COR-L47 (cell line): ENCODE results near the gene SCAF8.
A peak's percentile ranks its signal among the peaks of the same experiment; 100 is the strongest.

ENCODE experiments used
- DNase-seq: peaks from one replicate; lab custom pipeline; 2025; lab: John Stamatoyannopoulos, UW

The SCAF8 gene

DNA sequence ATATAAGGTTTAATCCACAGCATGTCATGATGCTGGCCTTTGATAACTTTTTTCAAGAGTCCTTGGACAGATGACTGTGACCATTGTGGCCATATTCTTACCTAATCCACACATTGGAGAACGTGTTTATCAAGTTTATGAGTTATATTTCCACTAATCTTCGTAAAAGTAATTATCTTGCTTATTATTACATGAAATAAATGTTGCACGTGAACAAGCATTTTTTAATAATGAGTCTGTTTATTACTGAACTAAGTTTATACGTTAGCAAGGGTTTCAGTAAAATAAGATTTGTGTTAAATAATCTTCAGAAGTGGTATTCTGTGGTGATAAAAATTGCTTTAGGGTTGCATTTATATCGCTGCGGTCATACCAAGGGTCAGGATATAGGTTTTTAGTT, 107.1 kb downstream of the SCAF8 start:
- DNase-seq, result no peak

DNA sequence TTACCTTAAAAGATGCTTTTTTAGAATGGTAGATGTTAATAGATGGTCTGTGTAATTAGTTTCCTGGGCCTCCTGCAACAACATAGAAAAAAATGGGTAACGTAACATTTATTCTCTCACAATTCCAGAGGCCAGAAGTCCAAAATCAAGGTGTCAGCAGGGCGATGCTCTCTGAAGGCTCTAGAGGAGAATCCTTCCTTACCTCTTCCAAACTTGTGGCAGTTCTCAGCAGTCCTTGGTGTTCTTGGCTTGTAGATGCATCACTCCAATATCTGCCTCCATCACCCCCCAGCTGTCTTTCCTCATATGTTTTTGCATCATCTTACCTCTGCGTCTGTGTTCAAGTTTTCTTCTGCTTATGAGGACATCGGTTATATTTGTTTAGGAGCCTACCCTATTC, 107.9 kb downstream of the SCAF8 start:
- no peak for DNase-seq

DNA sequence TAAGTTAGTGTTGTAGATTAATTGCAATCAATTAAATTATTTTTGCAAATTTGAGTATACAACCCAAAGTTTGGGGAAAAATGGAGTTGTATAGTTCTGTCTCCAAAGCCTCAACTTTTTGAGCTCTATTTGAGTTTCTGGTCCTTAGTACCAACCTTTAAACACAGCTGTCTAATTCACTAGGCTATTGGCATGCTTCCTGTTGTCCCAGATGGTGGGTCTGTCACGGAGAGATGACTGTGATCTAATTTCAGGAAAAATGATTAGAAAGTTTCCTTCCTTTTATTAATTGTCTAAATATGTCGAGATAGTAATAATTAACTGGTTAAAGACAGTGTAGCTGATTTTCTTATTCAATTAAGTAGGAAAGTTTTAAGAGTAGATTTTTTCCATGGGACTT, 109.6 kb downstream of the SCAF8 start:
- no peak for DNase-seq

DNA sequence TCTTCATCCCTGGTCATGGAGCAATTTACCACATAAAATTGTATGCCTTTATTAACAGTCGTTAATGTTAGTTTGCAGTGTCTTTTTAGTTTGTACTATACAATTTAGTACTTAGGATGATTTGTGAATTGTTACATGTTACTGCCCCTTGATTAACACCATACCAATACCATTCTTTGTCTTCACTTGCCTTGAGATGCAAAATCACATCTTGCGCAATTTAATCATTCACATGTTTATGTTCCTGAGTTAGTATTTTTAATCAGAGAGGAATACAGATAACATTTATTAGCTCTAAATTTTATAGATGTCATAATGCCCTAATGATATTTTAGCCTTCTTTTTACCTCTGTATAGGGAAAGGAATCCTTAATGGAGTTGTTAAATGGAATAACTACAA, 114.1 kb downstream of the SCAF8 start:
- no peak for DNase-seq

DNA sequence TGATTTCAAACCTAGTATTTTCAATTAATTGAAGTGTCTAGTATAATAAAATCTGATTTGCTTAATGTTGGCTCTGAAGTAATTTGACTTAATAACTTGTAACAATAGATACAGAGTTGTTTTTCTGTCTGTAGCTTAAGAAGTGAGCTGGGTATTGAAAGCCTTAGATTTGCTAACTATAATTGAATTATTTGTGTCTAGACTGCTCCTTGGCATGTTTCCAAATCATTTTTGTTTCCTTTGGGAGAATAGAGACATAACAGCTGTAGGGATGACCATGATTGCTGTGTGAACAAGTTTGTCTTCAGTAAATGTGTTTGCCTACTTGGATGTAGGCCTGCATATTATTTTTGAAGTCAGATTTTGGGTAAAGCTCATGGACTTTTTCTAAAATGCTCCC, 115.4 kb downstream of the SCAF8 start:
- peak; percentile 59 for DNase-seq

DNA sequence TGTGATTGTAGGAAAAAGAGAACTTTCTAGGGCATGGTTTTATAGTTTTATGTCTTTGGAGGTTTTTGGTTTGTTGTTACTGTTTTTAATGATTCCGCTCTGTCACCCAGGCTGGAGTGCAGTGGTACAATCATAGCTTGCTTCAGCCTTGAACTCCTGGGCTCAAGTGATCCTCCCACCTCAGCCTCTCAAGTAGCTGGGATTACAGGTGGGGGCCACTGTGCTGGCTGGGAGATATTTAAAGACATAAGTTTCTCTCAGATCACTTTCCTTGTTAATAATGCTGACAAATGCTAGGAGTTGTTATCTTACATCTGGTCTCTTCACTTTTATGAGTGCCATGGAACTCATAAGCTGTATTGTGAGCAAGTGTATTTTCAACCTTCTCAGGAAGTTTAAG, 116.3 kb downstream of the SCAF8 start:
- no peak for DNase-seq

DNA sequence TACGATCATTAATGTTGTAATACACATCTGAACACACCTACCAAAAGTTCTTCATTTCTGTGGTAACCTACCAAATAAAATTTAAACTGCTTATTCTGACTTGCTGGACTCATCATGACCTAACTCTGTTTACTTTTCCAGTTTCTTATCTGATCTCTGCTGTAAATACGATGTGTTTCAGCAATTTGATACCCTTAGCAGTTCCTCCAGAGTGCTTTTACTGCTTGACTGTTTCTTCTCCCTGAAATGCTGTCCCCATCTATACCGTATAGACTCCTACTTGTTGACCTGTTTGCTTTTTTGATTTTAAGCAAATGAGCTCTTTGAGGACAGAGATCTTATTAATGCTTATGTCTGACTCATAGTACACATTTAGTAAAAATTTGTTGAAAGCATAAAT, 119.5 kb downstream of the SCAF8 start:
- no peak for DNase-seq

DNA sequence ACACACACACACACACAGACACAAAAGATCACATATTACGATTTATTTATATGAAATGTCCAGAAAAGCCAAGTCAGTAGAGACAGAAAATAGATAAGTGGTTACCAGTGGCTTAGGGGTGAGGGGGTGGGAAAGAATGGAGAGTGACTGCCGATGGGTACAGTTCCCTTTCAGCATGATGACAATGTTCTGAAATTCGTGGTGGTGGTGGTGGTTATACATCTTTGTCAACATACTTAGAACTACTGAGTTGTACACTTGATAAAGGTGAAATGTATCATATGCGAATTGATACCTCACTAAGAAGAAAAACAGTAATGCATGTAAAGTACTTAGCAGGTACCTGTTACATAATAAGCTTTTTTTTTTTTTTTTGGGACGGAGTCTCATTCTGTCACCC, 124.3 kb downstream of the SCAF8 start:
- DNase-seq, result no peak

DNA sequence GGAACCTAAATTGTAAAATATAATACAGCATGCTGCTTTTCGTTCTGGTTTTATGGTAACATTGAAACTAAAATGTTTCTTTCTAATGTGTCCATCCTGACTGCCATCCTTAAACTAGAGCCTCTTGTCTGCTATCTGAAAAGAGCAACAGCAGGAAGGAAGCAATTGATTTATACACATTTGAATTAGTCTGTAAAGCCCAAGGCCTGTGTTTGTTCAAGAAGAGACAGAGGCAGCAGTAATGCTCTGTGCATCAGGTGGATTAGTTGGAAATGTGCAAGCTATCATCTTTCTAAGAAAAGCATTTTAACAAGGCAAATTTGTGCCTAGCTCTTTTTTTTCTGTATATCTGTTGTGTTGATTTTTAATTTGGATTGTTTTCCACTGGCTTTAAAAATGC, 128.6 kb downstream of the SCAF8 start:
- DNase-seq, result no peak

DNA sequence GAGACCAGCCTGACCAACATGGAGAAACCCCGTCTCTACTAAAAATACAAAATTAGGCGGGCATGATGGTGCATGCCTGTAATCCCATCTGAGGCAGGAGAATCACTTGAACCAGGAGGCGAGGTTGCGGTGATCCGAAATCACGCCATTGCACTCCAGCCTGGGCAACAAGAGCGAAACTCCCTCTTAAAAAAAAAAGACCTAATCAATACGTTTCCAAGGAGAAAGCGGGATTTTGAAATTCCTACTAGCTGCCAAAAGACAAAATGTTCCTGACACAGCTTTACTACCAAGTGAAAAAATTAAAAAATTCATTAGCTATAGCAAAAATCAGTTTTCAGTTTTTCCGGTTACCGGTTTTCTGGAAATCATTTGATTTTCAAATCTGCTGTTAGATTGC, 129.3 kb downstream of the SCAF8 start:
- DNase-seq, result no peak

DNA sequence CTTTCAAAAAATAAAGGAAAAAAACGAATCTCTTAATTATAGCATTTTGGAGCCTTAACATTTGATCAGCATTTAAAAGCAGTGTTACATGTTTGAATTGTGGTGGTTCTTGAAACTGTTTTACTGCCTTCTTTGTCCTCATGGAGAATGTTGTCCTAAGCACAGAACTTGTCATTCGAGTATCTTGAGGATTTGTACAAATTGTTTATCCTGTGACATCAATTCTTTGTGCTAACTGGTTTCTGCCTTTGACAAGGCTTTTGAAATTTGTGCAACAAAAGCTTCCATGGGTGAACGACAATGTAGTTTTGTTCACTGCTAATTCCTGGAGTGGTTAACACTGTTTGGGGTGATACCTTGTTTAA, 130.8 kb downstream of the SCAF8 start:
- DNase-seq, result no peak

DNA sequence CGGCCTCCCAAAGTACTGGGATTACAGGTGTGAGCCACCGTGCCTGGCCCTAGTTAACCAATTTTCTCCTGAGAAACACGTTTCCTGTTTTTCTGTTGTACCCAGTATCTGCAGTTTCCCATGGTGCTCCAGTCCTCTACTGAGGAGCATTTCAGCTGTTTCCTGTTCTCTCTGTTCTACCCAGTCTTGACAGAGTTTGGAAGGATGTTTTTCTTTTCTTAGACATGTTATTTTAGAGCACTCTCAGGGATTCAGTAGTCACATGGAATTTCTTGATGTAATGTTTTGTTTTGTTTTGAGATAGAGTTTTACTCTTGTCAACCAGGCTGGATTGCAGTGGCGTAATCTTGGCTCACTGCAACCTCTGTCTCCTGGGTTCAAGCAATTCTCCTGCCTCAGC, 132.1 kb downstream of the SCAF8 start:
- DNase-seq, result no peak

DNA sequence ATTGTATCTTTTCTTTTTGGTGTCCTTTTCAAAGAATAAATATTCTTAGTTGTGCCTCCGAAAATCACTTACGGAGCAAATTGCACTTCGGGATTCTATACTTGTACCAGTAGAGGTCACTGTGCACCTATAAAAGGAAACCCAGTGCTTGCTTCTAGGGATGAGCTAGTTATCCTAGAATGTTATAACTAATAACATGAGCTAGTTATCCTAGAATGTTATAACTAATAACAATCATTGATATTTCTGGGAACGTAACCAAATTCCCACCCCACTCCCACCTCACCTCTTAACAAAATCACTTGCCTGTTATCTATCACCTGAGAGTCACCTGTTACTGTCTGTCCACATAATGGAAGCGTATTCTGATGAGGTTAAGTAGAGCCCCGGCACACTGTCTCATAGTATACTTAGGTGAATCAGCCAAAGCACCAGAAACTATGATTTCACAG, 135.0 kb downstream of the SCAF8 start:
- peak; percentile 5 for DNase-seq

DNA sequence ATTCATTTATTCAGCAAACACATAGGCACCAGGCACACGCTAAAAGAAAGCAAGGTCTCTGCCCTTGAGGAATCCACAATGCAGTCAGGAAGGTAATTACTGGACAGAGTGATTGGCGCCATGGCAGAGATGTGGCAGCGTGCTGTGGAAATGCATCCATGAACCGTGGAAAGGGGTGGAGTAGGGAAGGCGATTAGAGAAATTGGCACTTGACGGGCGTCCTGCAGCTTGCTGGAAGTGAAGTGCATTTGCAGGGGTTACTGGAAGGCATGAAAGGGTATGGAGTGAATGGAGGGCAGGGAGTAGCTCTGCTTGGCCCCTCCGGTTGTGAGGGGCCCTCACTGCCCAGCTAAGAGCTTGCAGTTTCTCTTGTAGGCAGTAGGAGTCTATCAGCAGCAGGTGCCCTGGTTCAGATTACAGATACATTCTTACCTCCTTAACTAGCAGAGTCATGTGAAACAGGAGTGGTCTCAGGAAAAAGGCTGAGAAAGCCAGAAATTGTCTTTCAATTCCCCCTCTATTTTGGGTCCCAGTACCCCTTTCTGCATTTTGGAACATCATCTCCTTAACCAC, 139.4 kb downstream of the SCAF8 start:
- DNase-seq, result no peak

DNA sequence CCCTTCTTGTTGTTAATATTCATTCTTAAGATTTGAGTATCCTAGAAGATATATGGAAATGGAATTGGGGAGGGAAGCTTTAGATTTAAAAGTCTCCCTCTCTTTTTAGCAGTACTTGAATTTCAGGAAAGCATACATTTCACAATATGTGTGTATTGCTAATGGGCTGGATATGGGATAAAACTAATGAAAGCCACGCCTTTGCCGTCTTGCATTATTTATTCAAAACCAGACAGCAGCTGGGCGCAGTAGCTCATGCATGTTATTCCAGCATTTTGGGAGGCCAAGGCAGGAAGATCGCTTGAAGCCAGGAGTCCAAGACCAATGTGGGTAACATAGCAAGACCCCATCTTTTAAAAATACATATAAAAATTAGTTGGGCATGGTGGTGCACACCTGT, 140.3 kb downstream of the SCAF8 start:
- DNase-seq, result no peak

DNA sequence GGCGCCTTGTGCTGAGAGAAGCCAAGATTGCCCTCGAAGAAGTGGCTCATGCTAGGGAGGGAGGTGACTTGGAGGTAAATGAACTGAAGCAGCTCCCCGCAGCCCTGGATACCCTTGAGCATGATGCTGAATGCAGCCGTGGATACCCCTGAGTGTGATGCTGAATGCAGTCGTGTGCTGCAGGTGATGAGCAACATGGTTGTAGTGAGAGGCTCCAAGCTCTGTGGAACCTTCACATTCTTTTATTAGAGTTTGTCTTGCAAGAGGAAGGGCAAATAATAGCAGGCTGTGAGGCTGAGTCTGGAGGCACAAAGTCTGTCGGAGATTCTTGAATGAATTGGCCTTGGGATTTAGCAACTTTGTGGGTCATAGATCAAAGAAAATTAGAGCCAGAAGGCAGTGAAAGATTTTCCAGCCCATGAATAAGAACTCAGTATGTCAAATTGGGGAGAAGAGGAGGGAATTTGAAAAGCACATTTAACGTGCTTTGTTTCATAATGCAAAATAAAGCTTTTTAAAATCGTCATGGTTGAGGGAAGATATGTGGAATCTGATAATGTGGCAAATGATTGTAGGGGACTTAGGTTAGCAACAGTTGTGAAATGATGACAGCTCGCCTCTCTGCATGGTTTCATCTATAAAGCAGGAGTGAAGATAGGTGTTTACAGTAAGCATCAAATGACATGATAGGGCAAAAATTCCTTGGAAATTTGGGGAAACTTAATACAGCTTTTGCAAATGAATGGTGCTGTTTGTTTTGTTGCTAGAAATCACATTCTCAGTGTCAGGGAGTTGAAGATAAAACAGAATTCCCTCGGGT, 141.8 kb downstream of the SCAF8 start:
- DNase-seq, result no peak

DNA sequence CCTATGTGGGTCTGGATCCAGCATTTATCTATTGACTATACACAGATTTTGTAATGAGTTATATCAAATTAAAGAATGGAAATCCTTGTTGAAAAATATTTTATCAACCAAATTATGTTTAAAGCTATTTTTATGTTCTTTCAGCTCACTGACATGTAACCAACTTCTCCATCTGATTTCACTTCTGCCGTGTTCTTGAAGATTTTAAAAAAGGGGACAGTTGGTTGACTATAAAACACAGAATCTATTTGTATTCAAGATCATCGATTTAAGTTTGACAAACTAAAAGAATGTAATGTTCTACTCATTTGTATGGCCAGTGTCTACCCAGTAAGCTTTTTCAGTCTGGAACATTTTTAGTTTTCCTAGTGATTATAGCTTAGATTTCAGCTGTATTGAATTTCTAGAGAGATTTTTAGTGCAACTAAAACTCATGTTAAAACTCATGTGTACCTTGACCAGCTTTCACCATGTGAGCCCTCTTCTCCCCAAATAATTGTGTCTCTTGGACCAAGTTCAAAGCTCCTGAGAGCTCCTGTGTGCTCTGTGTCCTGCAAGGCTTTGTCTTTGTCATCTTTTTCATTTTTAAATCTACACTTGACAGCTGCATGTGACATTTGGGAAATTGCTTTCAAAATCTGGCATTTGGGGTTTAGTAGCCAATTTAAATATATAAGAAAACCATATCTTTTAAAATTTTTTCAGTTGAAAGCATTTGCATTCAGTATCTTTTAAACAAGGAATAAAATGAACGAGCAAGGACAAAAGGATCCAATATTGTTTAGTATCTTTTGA, 143.5 kb downstream of the SCAF8 start:
- DNase-seq, result no peak

DNA sequence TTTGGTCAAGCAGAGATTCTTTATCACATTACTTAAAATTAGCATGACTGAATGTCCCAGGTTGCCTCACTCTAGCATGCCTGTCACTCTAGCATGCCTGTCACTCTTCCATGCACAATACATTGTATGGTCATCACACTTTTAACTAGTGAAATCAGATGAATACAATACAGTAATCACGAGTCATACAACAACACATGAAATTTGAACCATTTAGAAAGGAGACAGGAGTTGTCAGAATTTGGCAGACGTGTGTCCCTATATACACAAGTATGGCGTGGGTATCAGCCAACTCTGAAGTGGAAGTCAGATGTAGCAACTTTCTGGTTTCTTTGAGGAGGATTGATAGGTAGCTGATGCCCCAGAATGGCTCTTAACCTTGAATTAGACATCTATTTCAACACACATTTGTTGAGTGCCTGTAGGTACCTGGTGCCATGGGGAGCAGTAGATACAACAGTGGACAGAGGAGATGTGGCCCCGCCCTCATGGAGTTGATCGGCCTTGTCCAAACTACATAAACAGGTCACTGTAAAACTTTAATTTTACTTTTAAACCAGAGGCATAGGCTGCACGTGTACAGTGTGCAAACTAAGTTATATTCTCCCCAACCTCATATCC, 145.8 kb downstream of the SCAF8 start:
- no peak for DNase-seq

DNA sequence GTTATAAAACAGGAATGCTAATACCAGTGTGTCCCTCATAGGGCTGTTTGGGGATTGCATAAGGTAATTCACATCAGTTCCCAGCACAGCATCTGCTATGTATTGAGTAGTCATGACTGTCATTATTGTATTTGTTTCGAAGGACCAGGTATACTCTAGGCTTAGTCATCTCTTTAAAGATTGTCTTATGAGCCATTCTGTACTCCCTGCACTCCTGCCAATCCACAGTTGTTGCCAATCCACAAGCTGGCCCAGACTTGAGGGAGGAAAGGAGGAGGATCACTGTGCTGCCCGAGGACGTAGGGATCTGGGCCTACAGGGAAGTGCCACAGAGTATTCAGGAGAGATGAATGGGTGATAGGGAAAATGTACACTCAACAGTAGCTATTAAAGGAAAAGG, 148.9 kb downstream of the SCAF8 start:
- no peak for DNase-seq
